Right forelimb (tissue), 1 donor: Measurements from ENCODE around the gene NRBF2.

ENCODE experiments used
- DNase-seq: peaks from one replicate; pipeline ENCODE4 v3.0.0-alpha.2; 2018

The NRBF2 gene

GRCh38 chr10:63165249-63165648, 32.1 kb downstream of the NRBF2 start:
- DNase-seq: no peak

- DNase-seq: no peak
Observed at GRCh38 chr10:63166742-63167258, 33.7 kb downstream of the NRBF2 start.

- no peak for DNase-seq
Observed at GRCh38 chr10:63168821-63169462, 35.8 kb downstream of the NRBF2 start.

- DNase-seq: no peak
Observed at GRCh38 chr10:63169624-63170023, 36.5 kb downstream of the NRBF2 start.

- no peak for DNase-seq
Observed at GRCh38 chr10:63171255-63171855, 38.2 kb downstream of the NRBF2 start.

GRCh38 chr10:63171926-63172325, 38.8 kb downstream of the NRBF2 start:
- DNase-seq: no peak

- no peak for DNase-seq
Observed at GRCh38 chr10:63173468-63174232, 40.5 kb downstream of the NRBF2 start.

- no peak for DNase-seq
Observed at GRCh38 chr10:63175534-63175933, 42.4 kb downstream of the NRBF2 start.

- DNase-seq: no peak
Observed at GRCh38 chr10:63192826-63193225, 59.7 kb downstream of the NRBF2 start.

GRCh38 chr10:63197344-63198092, 64.4 kb downstream of the NRBF2 start:
- no peak for DNase-seq

- no peak for DNase-seq
Observed at GRCh38 chr10:63199716-63200115, 66.6 kb downstream of the NRBF2 start.

GRCh38 chr10:63200431-63200830, 67.3 kb downstream of the NRBF2 start:
- no peak for DNase-seq

- no peak for DNase-seq
Observed at GRCh38 chr10:63201118-63201517, 68.0 kb downstream of the NRBF2 start.
